B cell (primary cell): Measurements from ENCODE around the gene THSD4. TPM values are rescaled to one million over a fixed set of nuclear protein-coding genes. Genes with fewer than 3 reads are reported as not detected.

Source experiments
- ATAC-seq: fragments of 200-7000 bp; cut with Tn5 transposase; one replicate; pipeline ENCODE4 v1.10.0; 2021; ENCODE audit warnings: low read depth, mild to moderate bottlenecking, moderate number of reproducible peaks, moderate library complexity
- CTCF ChIA-PET: fragments of 350-600 bp; sonication (Branson Sonifier 250); formaldehyde crosslinking; loops from one replicate; lab custom pipeline; 2021; ENCODE audit warnings: antibody characterized with exemption, inconsistent platforms; lab: Charles Lee
- POLR2A ChIA-PET: fragments of 350-600 bp; sonication (Branson Sonifier 250); formaldehyde crosslinking; loops from one replicate; lab custom pipeline; 2021; ENCODE audit warnings: antibody characterized with exemption; lab: Charles Lee
- DNase-seq: peaks from one replicate; pipeline ENCODE4 v3.0.0; 2013
- H2AFZ ChIP-seq: 2 replicates; pipeline ENCODE4 v1.6.1; 2012; ENCODE audit warnings: mild to moderate bottlenecking, low read depth, low read length; ENCODE audit not compliant: insufficient read depth, poor library complexity, severe bottlenecking
- H3K27ac ChIP-seq, 2 donors: 1 replicate in 1 of 2; 2 replicates in 1 of 2; pipeline ENCODE4 v1.5.1; 2012 to 2013; ENCODE audit warnings: low read length in 2 of 2, mild to moderate bottlenecking in 2 of 2, moderate library complexity in 1 of 2
- H3K27me3 ChIP-seq, 4 experiments: fragments of 200-600 bp in 1 of 4; sonication (generic) in 1 of 4; replicated peaks in 1 of 4; 1 replicate in 2 of 4; 2 replicates in 2 of 4; pipeline versions ENCODE4 v1.6.1 to v1.7.0; 2013 to 2016; ENCODE audit warnings: low read length in 3 of 4, mild to moderate bottlenecking in 2 of 4, mixed read lengths in 1 of 4, moderate library complexity in 1 of 4; ENCODE audit not compliant: insufficient read depth in 4 of 4, control insufficient read depth in 3 of 4; ENCODE audit errors: control extremely low read depth in 1 of 4
- H3K36me3 ChIP-seq, 2 experiments: replicated peaks in 1 of 2; 1 replicate in 1 of 2; 2 replicates in 1 of 2; pipeline versions ENCODE4 v1.6.1 to v1.7.1; 2013; ENCODE audit warnings: low read length in 1 of 2; ENCODE audit not compliant: insufficient read depth in 2 of 2, control insufficient read depth in 1 of 2; ENCODE audit errors: control extremely low read depth in 1 of 2, extremely low read depth in 1 of 2
- H3K4me1 ChIP-seq, 2 donors: fragments of 200-600 bp in 1 of 2; sonication (generic) in 1 of 2; 1 replicate in 1 of 2; 2 replicates in 1 of 2; pipeline versions ENCODE4 v1.5.1 to v1.6.1; 2013 to 2017; ENCODE audit warnings: low read length in 2 of 2; ENCODE audit not compliant: control insufficient read depth in 2 of 2, insufficient read depth in 2 of 2
- H3K4me2 ChIP-seq: replicated peaks from 2 replicates; pipeline ENCODE3; 2012; ENCODE audit warnings: mild to moderate bottlenecking, low read depth, low read length; ENCODE audit not compliant: poor library complexity, severe bottlenecking
- H3K4me3 ChIP-seq, 5 experiments: fragments of 200-600 bp in 1 of 5; sonication (generic) in 1 of 5; 1 replicate in 3 of 5; 2 replicates in 2 of 5; pipeline versions ENCODE4 v1.5.1 to v1.7.0; 2011 to 2016; ENCODE audit warnings: low read length in 4 of 5, mild to moderate bottlenecking in 4 of 5, low read depth in 2 of 5, control low read depth in 1 of 5, moderate library complexity in 1 of 5; ENCODE audit not compliant: insufficient read depth in 1 of 5; ENCODE audit errors: control extremely low read depth in 1 of 5, extremely low read depth in 1 of 5
- H3K79me2 ChIP-seq: fragments of 200-600 bp; sonication (generic); one replicate; pipeline ENCODE4 v1.6.0; 2016; ENCODE audit warnings: low read length; ENCODE audit not compliant: control insufficient read depth, insufficient read depth
- H3K9ac ChIP-seq: fragments of 200-600 bp; sonication (generic); 2 replicates; pipeline ENCODE4 v1.6.1; 2017; ENCODE audit warnings: mild to moderate bottlenecking, low read length, moderate library complexity
- H3K9me3 ChIP-seq, 3 donors: one replicate each; pipeline versions ENCODE4 v1.6.1 to v1.7.1; 2013; ENCODE audit warnings: low read length in 2 of 3; ENCODE audit not compliant: control insufficient read depth in 2 of 3, insufficient read depth in 1 of 3; ENCODE audit errors: control extremely low read depth in 1 of 3
- H4K20me1 ChIP-seq: 2 replicates; pipeline ENCODE4 v1.6.0; 2012; ENCODE audit warnings: mild to moderate bottlenecking, low read length; ENCODE audit not compliant: insufficient read depth, control insufficient read depth, poor library complexity, severe bottlenecking
- H3K27ac Mint-ChIP-seq: one replicate; pipeline ENCODE4 v1.8.0; 2021; ENCODE audit warnings: mixed read lengths
- H3K27me3 Mint-ChIP-seq: one replicate; pipeline ENCODE4 v1.8.0; 2021; ENCODE audit warnings: mixed read lengths
- H3K4me1 Mint-ChIP-seq: one replicate; pipeline ENCODE4 v1.8.0; 2021; ENCODE audit warnings: mixed read lengths
- H3K4me3 Mint-ChIP-seq: one replicate; pipeline ENCODE4 v1.8.0; 2021; ENCODE audit warnings: mixed read lengths
- H3K9me3 Mint-ChIP-seq: one replicate; pipeline ENCODE4 v1.8.0; 2022; ENCODE audit warnings: mixed read lengths; ENCODE audit not compliant: insufficient read depth
- EZH2 ChIP-seq: IDR thresholded peaks from 2 replicates; pipeline ENCODE4 v1.6.1; 2012; ENCODE audit warnings: borderline replicate concordance, low read depth, mild to moderate bottlenecking, moderate library complexity, low read length; ENCODE audit not compliant: insufficient read depth, poor library complexity, severe bottlenecking
- WGBS: methylation state at CpG from one replicate; pipeline ENCODE4 v1.1.5; 2013; ENCODE audit warnings: missing lambda C conversion rate; ENCODE audit not compliant: insufficient coverage; 5-methylcytosine and 5-hydroxymethylcytosine counted together
- intact Hi-C: fragments of 100-400 bp; cut with micrococcal nuclease; formaldehyde crosslinking; loops from one replicate; pipeline ENCODE4 v1.10.0; 2022
- polyA plus RNA-seq: library from polyadenylated mRNA; depleted of rRNA; stranded (reverse); fragments of >200 nt; gene quantifications from 2 replicates; pipeline ENCODE4 v1.2.3, GENCODE V29; 2012
- total RNA-seq, 2 donors: library from RNA; stranded (reverse); fragments of 120-200 nt in 1 of 2; gene quantifications; 1 replicate in 1 of 2; 2 replicates in 1 of 2; pipeline versions ENCODE4 v1.2.3 to v1.2.4, GENCODE V29; 2013 to 2022
- TF ChIP-seq, protein P1 (sequence below): fragments of 200-600 bp; IDR thresholded peaks from one replicate; pipeline ENCODE4 v1.8.0; 2022; ENCODE audit warnings: antibody characterized with exemption, mild to moderate bottlenecking

Gene THSD4
- total and polyA plus RNA-seq, 2 donors (not counting 1 experiment from before 2014, with no cell fraction given): not detected

GRCh38 chr15:71597126-71597525 lies 481.9 kb downstream of the THSD4 start:
- intact Hi-C loops: no loop called here
- Histone ChIP-seq H3K27me3 (no peaks in the 10 kb centered on the region), H3K4me2 (no peak overlapping the region), H3K4me1 (no peaks in the 10 kb centered on the region), H3K27ac (no peak overlapping the region), H2AFZ (no peak overlapping the region), H3K79me2 (no peaks in the 10 kb centered on the region), H3K36me3 (no peaks in the 10 kb centered on the region), H3K9me3 (peaks cover 0 to 10% (median 0%) of the 10 kb centered on the region in 3 donors), H3K4me3 (no peak overlapping the region), H4K20me1 (no peaks in the 10 kb centered on the region), H3K9ac (no peak overlapping the region)
- TF ChIP-seq EZH2: no peak
- H3K4me3 Mint-ChIP-seq: no peak overlapping the region
- no peak overlapping the region for H3K27ac Mint-ChIP-seq
- no CpG with 5 or more reads among the region's 3 CpGs for whole genome bisulfite sequencing
- CTCF ChIA-PET: no interaction called here
- no peaks in the 10 kb centered on the region for H3K4me1 Mint-ChIP-seq
- DNase-seq (no peak), ATAC-seq (no peak)
- peaks cover 10% of the 10 kb centered on the region for H3K27me3 Mint-ChIP-seq
- H3K9me3 Mint-ChIP-seq: no peaks in the 10 kb centered on the region
- POLR2A ChIA-PET: no interaction called here

GRCh38 chr15:71597637-71598036 lies 482.4 kb downstream of the THSD4 start:
- ChIA-PET CTCF (no interaction called here), POLR2A (no interaction called here)
- Mint-ChIP-seq H3K27ac (no peak overlapping the region), H3K4me1 (no peaks in the 10 kb centered on the region), H3K27me3 (peaks cover 9% of the 10 kb centered on the region), H3K4me3 (no peak overlapping the region), H3K9me3 (no peaks in the 10 kb centered on the region)
- Histone ChIP-seq H3K36me3 (no peaks in the 10 kb centered on the region), H3K27me3 (peaks cover 0 to 2% (median 0%) of the 10 kb centered on the region in 4 experiments), H3K4me3 (no peak overlapping the region), H3K9ac (no peak overlapping the region), H4K20me1 (no peaks in the 10 kb centered on the region), H3K9me3 (peaks cover 0 to 10% (median 0%) of the 10 kb centered on the region in 3 donors), H2AFZ (no peak overlapping the region), H3K27ac (no peak overlapping the region), H3K4me1 (no peaks in the 10 kb centered on the region), H3K79me2 (no peaks in the 10 kb centered on the region), H3K4me2 (no peak overlapping the region)
- intact Hi-C loops: no loop called here
- 86% methylated on average over 8 of the region's 8 CpGs for WGBS
- TF ChIP-seq EZH2: no peak
- TF ChIP-seq, protein P1, sequence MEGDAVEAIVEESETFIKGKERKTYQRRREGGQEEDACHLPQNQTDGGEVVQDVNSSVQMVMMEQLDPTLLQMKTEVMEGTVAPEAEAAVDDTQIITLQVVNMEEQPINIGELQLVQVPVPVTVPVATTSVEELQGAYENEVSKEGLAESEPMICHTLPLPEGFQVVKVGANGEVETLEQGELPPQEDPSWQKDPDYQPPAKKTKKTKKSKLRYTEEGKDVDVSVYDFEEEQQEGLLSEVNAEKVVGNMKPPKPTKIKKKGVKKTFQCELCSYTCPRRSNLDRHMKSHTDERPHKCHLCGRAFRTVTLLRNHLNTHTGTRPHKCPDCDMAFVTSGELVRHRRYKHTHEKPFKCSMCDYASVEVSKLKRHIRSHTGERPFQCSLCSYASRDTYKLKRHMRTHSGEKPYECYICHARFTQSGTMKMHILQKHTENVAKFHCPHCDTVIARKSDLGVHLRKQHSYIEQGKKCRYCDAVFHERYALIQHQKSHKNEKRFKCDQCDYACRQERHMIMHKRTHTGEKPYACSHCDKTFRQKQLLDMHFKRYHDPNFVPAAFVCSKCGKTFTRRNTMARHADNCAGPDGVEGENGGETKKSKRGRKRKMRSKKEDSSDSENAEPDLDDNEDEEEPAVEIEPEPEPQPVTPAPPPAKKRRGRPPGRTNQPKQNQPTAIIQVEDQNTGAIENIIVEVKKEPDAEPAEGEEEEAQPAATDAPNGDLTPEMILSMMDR: no peak
- ATAC-seq: no peak
- no peak for DNase-seq
